Pons (tissue), 1 donor: ENCODE data around the gene PLEKHB1.

Experiments
- DNase-seq: peaks from one replicate; pipeline ENCODE4 v3.0.0-alpha.2; 2016; ENCODE audit warnings: low spot score

PLEKHB1 gene, protein sequence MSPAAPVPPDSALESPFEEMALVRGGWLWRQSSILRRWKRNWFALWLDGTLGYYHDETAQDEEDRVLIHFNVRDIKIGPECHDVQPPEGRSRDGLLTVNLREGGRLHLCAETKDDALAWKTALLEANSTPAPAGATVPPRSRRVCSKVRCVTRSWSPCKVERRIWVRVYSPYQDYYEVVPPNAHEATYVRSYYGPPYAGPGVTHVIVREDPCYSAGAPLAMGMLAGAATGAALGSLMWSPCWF

DNA sequence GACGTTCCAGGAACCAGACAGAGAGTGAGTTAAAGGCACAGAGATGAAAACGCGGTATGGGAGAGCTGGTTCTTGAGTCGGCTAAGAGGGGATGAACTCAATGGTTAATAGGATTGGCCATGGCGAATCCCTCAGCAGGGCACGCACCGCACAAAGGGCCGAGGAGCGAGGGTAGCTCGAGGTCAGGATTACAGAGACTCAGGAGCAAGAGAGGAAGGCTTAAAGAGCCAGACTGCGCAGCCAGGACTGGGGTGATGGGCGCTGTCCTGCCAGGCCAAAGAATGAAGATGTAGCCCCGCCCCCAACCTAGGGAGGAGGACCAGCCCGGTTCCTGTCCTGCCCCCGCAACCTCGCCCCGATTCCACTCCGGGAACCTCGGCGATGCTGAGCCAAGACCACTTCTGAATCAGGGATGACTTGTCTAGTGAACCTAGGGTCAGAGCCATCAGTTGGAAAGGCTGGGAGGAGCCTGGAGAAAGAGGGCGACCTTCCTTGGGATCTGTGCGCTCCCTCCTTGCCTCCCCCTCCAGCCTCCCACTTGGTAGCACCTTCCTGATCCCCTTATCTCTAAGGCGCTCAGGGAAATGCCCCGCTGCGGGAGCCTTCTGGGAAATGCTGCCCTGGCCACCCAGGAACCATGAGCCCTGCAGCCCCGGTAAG lies at the start of gene PLEKHB1:
Gene PLEKHB1 (plus strand): TSS at position 610 of the 660 bp plus-strand sequence. CDS start 28 bp downstream, at position 638.
- no peak for DNase-seq

DNA sequence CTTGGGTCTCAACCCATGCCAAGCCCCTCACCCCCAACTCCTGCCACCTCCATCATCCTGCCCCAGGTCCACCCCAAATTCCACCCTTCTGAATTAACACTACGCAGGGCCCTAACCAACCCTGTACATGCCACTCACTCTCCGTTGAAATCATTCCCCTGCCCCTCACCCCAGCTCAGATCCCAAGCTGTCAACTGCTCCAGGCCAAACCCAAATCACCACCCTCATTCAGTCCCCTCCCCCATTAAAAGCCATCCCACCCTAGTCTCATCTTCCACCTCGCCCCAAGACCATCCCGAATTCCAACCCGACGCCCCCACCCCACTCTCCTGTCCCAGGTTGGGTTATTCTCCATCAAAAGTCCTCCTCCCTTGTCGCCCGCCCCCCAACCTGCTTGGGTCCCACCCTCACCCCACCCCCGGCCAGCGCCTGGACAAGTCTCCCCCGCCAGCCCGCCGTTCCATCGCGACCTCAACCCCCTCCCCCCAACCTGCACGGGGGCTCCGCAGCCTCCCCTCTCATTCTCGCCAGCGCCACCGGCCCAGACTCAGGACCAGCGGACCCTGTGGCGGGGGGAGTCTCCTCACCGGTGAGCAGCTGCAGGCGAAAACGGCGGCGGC lies 48.9 kb upstream of the PLEKHB1 start:
- peak; percentile 22 for DNase-seq

DNA sequence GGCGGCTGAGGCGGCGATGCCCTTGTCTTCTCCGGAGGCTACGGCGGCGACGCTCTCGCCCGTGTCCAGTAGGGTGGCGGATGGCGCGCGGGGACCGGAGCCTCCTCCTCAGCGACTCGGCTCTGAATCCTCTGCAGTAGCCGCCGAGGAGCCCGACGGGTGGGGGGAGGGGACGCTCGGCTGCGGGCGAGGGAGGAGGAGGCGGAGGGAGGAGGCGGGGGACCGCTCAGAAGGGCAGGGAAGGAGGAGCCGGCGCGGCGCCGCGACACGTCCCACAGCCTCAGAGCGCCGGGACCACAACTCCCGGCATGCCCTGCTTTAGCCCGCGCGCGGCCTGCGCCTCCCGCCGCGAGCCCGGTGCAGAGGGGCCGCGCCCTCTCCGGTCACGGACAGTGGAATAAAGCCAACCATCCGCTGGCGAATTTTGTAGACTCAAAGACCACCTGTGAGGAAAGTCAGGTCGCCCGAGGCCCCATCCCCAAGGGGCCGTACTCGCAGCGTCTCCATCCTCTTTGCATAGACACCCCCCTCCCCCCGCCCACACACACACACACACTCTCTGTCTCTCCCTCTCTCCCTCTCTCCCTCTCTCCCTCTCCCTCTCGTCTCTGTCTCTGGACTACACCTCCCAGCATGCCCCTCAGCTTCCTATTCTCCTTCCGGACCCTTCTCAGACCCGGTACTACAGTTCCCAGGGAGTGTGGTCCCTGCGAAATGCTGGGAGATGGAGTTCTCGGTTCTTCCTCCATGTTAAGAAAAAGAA lies 48.2 kb upstream of the PLEKHB1 start, which contains the start of gene FAM168A:
Gene FAM168A (minus strand): TSS at position 157 of the 763 bp plus-strand sequence. CDS start 129,638 bp downstream, outside the sequence.
- DNase-seq: peak; percentile 100

DNA sequence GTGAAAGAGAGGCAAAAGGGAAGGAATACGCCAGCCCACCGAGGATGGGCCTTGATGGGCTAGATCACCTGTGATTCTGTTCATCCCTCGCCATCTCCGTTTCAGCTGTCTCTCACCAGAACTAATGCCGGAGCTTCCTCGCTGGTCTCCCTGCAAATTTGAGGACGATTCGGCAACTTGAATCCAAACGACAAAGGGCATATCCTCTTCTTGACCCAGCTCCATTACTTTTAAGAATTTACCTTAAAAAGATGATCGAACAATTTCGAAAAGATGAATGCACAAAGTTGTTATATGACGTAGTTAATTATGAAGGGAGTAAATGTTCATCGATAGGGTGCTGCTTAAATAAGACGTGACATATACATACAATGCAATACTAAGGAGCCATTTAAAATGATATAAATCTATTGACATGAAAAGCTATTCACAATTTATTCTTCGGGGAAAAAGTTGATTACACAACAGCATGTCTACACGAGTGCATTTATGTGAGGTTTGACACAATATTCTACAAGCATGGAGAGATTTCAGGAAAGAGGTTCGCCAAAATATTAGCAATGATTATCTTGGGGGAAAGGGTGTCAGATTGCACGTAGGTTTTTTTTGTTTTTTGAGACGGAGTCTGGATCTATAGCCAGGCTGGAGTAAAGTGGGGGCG lies 47.5 kb upstream of the PLEKHB1 start:
- DNase-seq: no peak

DNA sequence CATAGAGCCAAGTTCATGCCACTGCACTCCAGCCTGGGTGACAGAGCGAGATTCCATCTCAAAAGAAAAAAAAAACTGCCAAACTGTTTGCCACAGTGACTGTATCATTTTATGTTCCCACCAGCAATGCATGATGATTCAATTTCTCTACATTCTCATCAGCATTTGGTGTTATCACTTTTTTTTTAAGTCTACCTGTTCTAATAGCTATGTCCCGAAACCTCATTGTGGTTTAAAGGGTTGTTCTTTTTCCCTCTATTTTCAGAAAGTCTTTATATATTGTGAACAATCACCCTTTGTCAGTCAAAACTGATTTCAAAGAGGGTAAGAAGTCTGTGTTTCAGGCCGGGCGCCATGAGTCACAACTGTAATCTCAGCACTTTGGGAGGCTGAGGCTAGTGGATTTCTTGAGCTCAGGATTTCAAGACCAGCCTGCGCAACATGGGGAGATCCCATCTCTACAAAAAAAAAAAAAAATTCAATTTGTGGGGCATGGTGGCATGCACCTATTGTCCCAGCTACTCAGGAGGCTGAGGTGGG lies 33.7 kb upstream of the PLEKHB1 start:
- no peak for DNase-seq

DNA sequence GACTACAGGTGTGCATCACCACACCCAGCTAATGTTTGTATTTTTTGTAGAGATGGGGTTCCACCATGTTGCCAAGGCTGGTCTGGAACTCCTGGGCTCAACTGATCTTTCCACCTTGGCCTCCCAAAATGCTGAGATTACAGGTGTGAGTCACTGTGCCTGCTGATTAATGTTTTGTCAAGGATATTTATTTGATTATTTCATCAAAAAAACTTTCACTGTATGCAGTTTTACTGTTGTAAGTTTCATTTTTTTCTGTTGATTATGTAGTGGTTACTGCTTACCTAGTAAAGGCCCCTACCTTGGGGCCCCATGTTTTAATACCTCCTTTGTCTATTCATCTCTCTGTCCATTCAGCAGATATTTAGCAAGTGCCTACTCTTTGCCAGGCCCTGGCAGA lies 31.8 kb upstream of the PLEKHB1 start:
- no peak for DNase-seq

DNA sequence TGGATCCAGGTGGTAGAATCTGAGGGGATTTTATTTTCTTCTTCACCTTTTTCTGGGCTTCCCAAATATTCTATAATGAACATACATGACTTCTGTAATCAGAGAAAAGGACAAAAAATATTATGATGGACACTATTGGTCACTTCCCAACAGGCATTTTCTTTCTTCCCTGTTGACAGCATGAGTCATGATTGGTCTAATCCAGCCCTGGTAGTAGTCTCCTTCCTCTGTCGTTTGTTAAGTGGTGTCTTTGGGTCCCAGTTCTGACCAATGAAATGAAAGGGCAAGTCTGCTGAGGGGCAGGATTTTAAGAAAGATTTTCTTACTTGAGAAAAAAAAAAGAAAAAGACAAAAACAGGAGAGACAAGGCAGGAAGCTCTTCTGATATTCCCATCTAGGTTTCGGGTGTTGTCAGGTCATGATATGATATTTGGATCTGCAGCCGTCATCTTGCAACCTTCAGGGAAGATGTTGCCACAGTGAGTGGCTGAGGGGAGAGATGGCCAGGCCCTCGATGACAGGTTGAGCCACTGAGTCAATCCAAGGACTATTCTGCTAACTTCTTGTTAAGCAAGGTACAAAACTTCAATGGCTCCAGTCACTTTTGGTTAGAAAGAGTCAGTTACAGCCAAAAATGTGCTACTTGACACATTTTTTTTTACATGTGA lies 23.3 kb upstream of the PLEKHB1 start:
- no peak for DNase-seq

DNA sequence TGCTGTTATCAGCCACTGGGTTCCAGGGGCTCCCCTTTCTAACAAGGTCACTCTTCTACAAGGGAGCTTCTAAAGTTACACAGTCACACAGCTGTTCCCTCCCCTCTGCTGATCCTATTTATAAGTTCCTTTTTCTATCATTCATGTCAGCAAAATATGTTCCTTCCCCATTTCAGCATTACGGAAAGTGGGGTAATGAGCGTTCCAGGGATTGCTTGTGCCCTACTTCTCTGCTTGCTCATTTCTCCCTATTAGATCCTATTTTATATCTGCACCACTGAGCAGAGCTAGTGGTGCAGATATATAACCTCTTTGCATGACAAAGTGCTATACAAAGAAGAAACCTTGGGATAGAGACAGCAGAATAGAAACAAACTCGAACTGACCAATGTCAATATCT lies 22.7 kb upstream of the PLEKHB1 start:
- DNase-seq: peak; percentile 68

DNA sequence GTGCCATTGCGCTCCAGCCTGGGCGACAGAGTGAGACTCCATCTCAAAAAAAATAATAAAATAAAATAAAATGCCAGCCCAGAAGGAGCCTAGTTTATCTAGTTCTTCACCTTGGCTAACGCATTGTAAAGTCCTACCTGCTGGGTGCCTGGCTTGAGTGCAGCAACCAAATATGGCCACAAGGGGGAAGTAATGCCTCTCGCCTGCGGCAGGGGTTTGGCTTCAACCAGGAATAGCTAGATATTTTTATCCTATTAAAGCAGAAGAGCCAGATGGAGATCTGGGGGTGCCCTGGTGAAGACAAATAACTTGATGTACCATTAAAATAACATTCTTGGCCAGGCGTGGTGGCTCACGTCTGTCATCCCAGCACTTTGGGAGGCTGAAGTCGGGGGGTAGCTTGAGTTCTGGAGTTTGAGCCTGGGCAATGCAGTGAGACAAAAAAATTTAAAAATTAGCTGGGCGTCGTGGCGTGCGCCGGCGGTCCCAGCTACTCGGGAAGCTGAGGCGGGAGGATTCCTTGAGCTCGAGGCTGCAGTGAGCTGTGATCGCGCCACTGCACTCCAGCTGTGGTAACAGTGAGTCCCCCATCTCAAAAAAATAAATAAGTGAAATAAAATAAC lies 20.6 kb upstream of the PLEKHB1 start:
- peak; percentile 88 for DNase-seq

DNA sequence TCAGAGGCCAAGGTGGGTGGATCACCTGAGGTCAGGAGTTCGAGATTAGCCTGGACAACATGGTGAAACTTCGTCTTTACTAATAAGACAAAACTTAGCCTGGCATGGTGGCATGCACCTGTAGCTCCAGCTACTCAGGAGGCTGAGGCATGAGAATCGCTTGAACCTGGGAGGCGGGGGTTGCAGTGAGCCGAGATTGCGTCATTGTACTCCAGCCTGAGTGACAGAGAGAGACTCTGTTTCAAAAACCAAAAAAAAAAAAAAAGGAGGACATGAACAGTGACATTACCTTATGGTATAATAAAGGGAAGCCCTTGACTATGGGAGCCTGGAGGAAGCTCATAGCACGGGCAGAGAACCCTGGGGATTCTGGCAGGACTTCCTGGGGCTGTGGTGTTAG lies 16.5 kb upstream of the PLEKHB1 start:
- DNase-seq: no peak

DNA sequence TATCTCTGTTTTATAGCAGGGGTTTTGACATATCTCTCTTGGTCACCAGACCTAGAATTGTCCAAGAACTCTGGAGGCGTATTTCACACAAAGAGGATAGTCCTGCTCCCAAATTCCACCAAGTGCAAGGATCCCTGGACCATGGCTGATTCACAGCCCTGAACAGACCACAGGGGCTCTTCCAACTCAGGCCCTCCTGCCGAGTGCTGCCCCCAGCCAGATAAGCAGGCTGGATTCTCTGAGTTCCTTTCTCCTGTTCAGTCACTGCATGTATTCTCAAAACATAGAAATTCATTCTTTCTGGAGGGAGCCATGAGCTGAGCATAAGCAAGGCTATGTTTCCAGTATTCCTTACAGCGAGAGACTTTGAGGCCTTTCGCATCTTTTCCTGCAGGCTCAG lies 13.4 kb upstream of the PLEKHB1 start:
- no peak for DNase-seq

DNA sequence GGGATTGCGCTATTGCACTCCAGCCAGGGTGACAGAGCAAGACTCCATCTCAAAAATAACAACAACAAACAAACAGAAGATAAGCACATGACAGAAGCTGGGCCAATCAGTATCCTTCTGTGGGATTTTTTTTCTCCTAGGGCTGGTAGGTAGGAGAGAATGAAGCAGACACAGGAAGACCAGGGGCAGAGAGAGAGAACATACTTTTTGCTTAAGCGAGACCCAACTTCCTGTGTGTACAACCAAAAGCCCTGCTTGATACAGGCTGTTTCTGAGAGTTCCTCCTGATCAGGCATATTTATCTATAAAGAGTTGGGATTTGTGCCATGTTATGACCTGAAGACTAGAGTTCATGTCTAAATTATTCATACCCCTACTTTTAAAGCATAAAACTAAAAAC lies 12.4 kb upstream of the PLEKHB1 start:
- DNase-seq: no peak

DNA sequence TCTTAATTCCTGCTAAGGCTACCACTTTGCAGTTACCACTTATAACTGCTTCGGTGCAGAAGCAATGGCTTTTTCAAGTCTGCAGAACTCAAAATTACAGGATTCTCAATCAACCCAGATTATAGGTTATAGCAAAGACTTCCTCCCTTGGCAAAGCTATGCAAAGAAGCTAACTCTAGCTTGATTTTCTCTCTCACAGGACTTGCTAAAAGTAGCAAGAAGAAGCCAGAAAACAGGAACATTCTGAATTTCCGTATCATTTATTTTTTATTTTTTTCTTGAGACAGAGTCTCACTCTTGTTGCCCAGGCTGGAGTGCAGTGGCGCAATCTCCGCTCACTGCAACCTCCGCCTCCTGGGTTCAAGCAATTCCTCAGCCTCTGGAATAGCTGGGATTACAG lies 10.7 kb upstream of the PLEKHB1 start:
- DNase-seq: no peak

DNA sequence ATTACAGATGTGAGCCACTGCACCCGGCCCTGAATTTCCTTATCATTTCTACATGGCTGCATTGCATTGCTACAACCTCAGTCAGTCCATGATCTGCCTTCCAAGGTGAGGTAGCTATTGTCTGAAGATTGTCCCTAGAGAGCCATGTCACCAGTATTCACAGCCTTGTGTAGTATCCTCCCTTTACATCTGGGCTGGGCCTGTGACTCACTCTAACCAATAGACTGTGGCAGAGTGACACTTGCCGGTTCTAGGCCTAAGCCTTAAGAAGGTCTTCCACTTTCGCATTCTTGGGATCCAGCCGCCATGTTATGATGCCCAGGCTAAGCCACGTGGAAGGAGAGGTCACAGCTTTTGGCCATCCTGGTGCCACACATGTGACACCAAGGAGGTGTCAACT lies 10.1 kb upstream of the PLEKHB1 start:
- DNase-seq: no peak

DNA sequence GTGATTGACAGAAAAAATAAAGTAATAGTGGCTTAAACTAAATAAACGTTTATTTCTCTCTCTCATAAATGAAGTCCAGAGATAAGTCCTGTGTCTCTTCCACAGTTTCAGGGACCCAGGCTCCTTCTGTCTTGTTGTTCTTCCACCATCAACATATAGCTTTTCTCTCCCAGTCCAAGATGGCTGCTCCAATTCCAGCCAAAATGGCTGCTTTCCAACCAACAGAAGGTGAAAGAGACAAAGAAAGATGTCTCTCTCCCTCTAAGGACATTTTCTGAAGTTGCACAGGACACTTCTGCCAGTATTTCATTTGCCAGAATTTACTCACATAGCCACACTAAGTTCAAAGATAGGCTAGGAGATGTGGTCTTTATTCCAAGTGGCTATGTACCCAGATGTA lies 9.4 kb upstream of the PLEKHB1 start:
- DNase-seq: no peak

DNA sequence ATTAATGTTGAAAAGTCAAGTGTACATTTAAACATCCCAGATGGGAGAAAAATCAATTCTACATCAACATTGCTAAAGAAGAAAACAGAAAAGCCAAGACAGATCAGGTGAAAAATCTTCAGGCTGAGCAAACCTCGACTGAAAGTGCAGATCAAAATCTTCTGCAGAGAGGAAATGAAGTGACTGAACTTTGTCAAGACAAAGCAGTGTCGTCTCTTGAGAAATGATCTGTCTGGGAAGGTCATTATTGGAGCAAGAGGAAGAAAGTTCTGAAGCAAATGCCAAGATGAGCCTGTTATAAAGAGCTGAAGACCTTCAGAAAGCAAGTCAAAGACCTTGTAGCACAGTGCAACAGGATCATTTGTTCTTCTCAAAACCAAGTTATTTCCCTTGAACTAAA lies 5.8 kb upstream of the PLEKHB1 start:
- DNase-seq: no peak

DNA sequence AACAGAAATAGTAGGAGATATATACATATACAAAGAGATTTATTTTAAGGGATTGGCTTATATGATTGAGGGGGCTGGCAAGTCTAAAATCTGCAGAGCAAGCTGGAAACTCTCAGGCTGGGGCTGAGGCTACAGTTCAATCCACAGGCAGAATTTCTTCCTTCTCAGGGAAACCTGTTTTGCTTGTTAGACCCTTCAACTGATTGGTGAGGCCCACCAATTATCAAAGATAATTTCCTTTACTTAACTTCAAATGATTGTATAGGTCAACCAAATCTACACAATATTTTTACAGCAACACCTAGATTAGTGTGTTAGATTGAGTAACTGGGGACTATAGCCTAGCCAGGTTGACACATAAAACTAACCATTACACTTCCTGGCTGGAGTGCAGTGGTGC lies 4.7 kb upstream of the PLEKHB1 start:
- DNase-seq: no peak

DNA sequence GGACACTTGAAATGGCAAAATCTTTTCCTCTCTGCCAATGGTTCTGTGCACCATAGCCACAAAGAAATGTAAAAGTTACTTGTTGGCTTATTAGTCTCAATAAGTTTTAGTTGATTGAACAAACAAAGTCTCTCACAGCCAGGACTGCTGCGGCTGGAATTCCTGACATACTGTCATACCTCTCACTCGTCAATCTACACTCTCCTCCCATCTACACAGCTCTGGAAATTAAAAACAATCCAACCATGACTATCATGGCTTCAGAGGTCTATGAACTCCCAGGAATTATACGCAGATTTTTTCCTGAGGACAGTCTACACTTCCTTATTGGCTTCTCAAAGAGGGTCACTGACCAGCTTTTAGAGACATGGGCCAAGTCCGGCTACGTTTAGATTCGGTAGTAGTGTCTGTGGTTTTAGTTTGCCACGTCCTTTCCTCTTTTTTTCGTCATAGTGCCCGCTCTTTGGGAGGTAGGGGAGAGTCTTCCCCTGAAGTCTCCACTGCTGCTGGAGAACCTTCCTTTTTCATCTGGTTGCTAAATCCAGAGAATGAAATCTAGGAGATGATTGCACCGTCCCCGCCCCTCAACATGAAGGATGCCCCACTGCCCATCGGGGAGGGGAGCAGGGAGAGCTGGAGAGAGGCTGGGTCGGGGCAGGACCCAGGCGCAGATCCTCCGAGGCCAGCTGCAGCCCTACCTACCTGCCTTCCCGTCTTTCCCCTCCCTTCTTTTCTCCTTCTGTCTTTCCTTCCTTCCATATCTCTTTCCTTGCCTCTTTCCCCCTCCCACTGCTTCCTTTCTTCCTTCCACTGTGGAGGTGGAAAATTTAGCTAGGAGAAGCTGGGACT lies 1.0 kb upstream of the PLEKHB1 start:
- no peak for DNase-seq

DNA sequence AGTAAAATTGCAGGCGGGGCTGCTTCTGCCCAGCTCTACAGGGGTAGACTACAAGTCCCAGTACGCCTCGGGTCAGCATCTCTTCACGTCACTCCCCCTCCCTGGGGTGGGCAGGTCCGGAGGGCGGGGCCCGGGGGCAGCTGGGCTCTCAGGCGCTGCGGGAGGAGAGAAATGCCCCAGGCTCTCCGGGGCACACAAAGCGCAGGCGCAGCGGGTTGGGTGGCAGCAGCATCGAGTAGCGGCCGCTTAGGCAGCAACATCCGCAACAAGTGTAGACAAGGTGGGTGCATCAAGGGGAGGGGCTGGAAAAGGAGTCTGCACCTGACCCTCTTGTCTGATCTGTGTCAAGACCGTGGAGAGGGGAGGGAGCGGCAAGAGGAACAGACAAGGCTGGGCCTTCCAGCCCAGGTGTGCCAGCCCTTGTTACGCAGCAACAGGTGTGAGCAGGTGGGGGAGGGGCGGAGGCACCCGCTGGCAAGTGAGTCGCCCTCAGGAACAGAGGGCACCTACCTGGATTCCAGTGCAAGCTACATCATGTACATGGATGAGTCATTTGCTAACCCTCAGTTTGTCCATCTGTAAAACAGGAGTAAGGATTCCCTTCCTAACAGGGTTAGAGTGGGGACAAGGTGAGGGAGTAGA lies 1.2 kb downstream of the PLEKHB1 start:
- DNase-seq: peak; percentile 97
